Progenitor cell of endocrine pancreas (in vitro differentiated cells): ENCODE results near the gene MLANA. TPM values are rescaled to one million over a fixed set of nuclear protein-coding genes. Genes with fewer than 3 reads are reported as not detected.

Experiments used
- DNase-seq: peaks from one replicate; pipeline ENCODE4 v3.0.0; 2021; ENCODE audit warnings: low spot score; ENCODE audit not compliant: unreplicated experiment
- H3K27ac Mint-ChIP-seq: 2 replicates; pipeline ENCODE4 v1.8.0; 2021; ENCODE audit warnings: mild to moderate bottlenecking, moderate library complexity, mixed read lengths
- H3K27me3 Mint-ChIP-seq: 2 replicates; pipeline ENCODE4 v1.8.0; 2021; ENCODE audit warnings: mixed read lengths
- H3K36me3 Mint-ChIP-seq: 2 replicates; pipeline ENCODE4 v1.8.0; 2022; ENCODE audit warnings: mixed read lengths; ENCODE audit not compliant: insufficient read depth
- H3K4me1 Mint-ChIP-seq: 2 replicates; pipeline ENCODE4 v1.8.0; 2021; ENCODE audit warnings: low read depth, mixed read lengths
- H3K4me3 Mint-ChIP-seq: 2 replicates; pipeline ENCODE4 v1.8.0; 2021; ENCODE audit warnings: low read depth, mild to moderate bottlenecking, moderate library complexity, mixed read lengths
- H3K9me3 Mint-ChIP-seq: 2 replicates; pipeline ENCODE4 v1.8.0; 2021; ENCODE audit warnings: low read depth, mixed read lengths
- CTCF ChIP-seq: fragments of 200-600 bp; sonication (generic); IDR thresholded peaks from one replicate; pipeline ENCODE4 v1.5.0; 2021; ENCODE audit warnings: antibody characterized with exemption, mild to moderate bottlenecking; ENCODE audit not compliant: unreplicated experiment
- total RNA-seq: library from RNA; stranded (reverse); gene quantifications from 2 replicates; pipeline ENCODE4 v1.2.1, GENCODE V29; 2021

The MLANA gene
- total RNA-seq, 1 donor from 2014 or later, result not detected

- H3K36me3 Mint-ChIP-seq, result peaks cover 3% of the 10 kb centered on the region
- no peak for DNase-seq
- no peaks in the 10 kb centered on the region for H3K27me3 Mint-ChIP-seq
- peaks cover 9% of the 10 kb centered on the region for H3K4me1 Mint-ChIP-seq
- no peaks in the 10 kb centered on the region for H3K9me3 Mint-ChIP-seq
- no peak overlapping the region for H3K4me3 Mint-ChIP-seq
- no peak for TF ChIP-seq CTCF
- H3K27ac Mint-ChIP-seq, result no peak overlapping the region
Measured at GRCh38 chr9:5893134-5893505, 2.4 kb downstream of the MLANA start.

GRCh38 chr9:5893591-5894236 is 3.0 kb downstream of the MLANA start:
- no peak overlapping the region for H3K4me3 Mint-ChIP-seq
- H3K36me3 Mint-ChIP-seq, result peaks cover 3% of the 10 kb centered on the region
- no peaks in the 10 kb centered on the region for H3K27me3 Mint-ChIP-seq
- no peak for DNase-seq
- no peak overlapping the region for H3K27ac Mint-ChIP-seq
- TF ChIP-seq CTCF, result no peak
- H3K4me1 Mint-ChIP-seq, result peaks cover 9% of the 10 kb centered on the region
- no peaks in the 10 kb centered on the region for H3K9me3 Mint-ChIP-seq

- H3K27me3 Mint-ChIP-seq, result no peaks in the 10 kb centered on the region
- H3K9me3 Mint-ChIP-seq, result no peaks in the 10 kb centered on the region
- DNase-seq, result no peak
- peaks cover 3% of the 10 kb centered on the region for H3K36me3 Mint-ChIP-seq
- no peak for TF ChIP-seq CTCF
- H3K4me1 Mint-ChIP-seq, result peaks cover 9% of the 10 kb centered on the region
- no peak overlapping the region for H3K27ac Mint-ChIP-seq
- no peak overlapping the region for H3K4me3 Mint-ChIP-seq
Measured at GRCh38 chr9:5894237-5894959, 3.7 kb downstream of the MLANA start.

- DNase-seq, result no peak
- no peaks in the 10 kb centered on the region for H3K27me3 Mint-ChIP-seq
- H3K9me3 Mint-ChIP-seq, result no peaks in the 10 kb centered on the region
Measured at GRCh38 chr9:5895782-5896181, 5.1 kb downstream of the MLANA start.

GRCh38 chr9:5896863-5897262 is 6.2 kb downstream of the MLANA start:
- H3K4me1 Mint-ChIP-seq, result peaks cover 9% of the 10 kb centered on the region
- H3K9me3 Mint-ChIP-seq, result no peaks in the 10 kb centered on the region
- H3K36me3 Mint-ChIP-seq, result peaks cover 3% of the 10 kb centered on the region
- no peaks in the 10 kb centered on the region for H3K27me3 Mint-ChIP-seq
- H3K4me3 Mint-ChIP-seq, result no peak overlapping the region
- no peak overlapping the region for H3K27ac Mint-ChIP-seq
- DNase-seq, result no peak
- no peak for TF ChIP-seq CTCF

More at GRCh38 chr9:5895782-5896181, 5.1 kb downstream of the MLANA start:
- Mint-ChIP-seq H3K36me3 (peaks cover 3% of the 10 kb centered on the region), H3K4me3 (no peak overlapping the region), H3K27ac (no peak overlapping the region), H3K4me1 (peaks cover 9% of the 10 kb centered on the region)
- no peak for TF ChIP-seq CTCF
